ENCODE data around the gene ZMYM2.
"Not testable (repeated sequence)": the region's sequence is repeated elsewhere in the genome, so short reads cannot be mapped to it uniquely, and the experiment has no call there.

The ZMYM2 gene

GRCh38 chr13:20019043-20019442, 60.5 kb downstream of the ZMYM2 start:
- in situ Hi-C loops (cut with HindIII; ENCODE audit: low sequenced_read_pairs) = no loop called here
- TF ChIP-seq CTCF (IDR thresholded peaks at IDR 0.05; ENCODE audit: low read depth, low read length, missing control alignments) = no peak
- no peak overlapping the region for H3K4me3 ChIP-seq (ENCODE audit: low read depth, low read length)
- no peak for DNase-seq (ENCODE audit: low read depth)

GRCh38 chr13:20024702-20025101, 66.2 kb downstream of the ZMYM2 start:
- no peak for TF ChIP-seq CTCF (IDR thresholded peaks at IDR 0.05; ENCODE audit: low read depth, low read length, missing control alignments)
- no peak for DNase-seq (ENCODE audit: low read depth)
- H3K4me3 ChIP-seq (ENCODE audit: low read depth, low read length) = no peak overlapping the region
- in situ Hi-C loops (cut with HindIII; ENCODE audit: low sequenced_read_pairs) = no loop called here

- no peak for TF ChIP-seq CTCF (IDR thresholded peaks at IDR 0.05; ENCODE audit: low read depth, low read length, missing control alignments)
- no peak for DNase-seq (ENCODE audit: low read depth)
- in situ Hi-C loops (cut with HindIII; ENCODE audit: low sequenced_read_pairs) = no loop called here
- no peak overlapping the region for H3K4me3 ChIP-seq (ENCODE audit: low read depth, low read length)
Observed at GRCh38 chr13:20028953-20029352, 70.4 kb downstream of the ZMYM2 start.

GRCh38 chr13:20033486-20033885, 75.0 kb downstream of the ZMYM2 start:
- no peak overlapping the region for H3K4me3 ChIP-seq (ENCODE audit: low read depth, low read length)
- in situ Hi-C loops (cut with HindIII; ENCODE audit: low sequenced_read_pairs) = no loop called here
- no peak for TF ChIP-seq CTCF (IDR thresholded peaks at IDR 0.05; ENCODE audit: low read depth, low read length, missing control alignments)

GRCh38 chr13:20035130-20035529, 76.6 kb downstream of the ZMYM2 start:
- in situ Hi-C loops (cut with HindIII; ENCODE audit: low sequenced_read_pairs) = no loop called here
- DNase-seq (ENCODE audit: low read depth) = no peak
- no peak for TF ChIP-seq CTCF (IDR thresholded peaks at IDR 0.05; ENCODE audit: low read depth, low read length, missing control alignments)
- no peak overlapping the region for H3K4me3 ChIP-seq (ENCODE audit: low read depth, low read length)

More at GRCh38 chr13:20033486-20033885, 75.0 kb downstream of the ZMYM2 start:
- no peak for DNase-seq (ENCODE audit: low read depth)

GRCh38 chr13:20037908-20038307, 79.4 kb downstream of the ZMYM2 start:
- no peak overlapping the region for H3K4me3 ChIP-seq (ENCODE audit: low read depth, low read length)
- in situ Hi-C loops (cut with HindIII; ENCODE audit: low sequenced_read_pairs) = no loop called here
- TF ChIP-seq CTCF (IDR thresholded peaks at IDR 0.05; ENCODE audit: low read depth, low read length, missing control alignments) = no peak
- no peak for DNase-seq (ENCODE audit: low read depth)

GRCh38 chr13:20042603-20043002, 84.1 kb downstream of the ZMYM2 start:
- in situ Hi-C loops (cut with HindIII; ENCODE audit: low sequenced_read_pairs); H3K4me3 ChIP-seq (ENCODE audit: low read depth, low read length); DNase-seq (ENCODE audit: low read depth): not testable (repeated sequence)

Data from astrocyte of the cerebellum (primary cell).